VCaP (cell line): ENCODE data around the gene FN3K.
"Not testable (repeated sequence)": the region's sequence is repeated elsewhere in the genome, so short reads cannot be mapped to it uniquely, and the experiment has no call there.

Experiments
- H3K27ac ChIP-seq: fragments of 450-650 bp; 2 replicates; pipeline ENCODE4 v1.5.1; 2017
- TF ChIP-seq, protein P1 (sequence below): fragments of 450-650 bp; conservative IDR thresholded peaks from 2 replicates; pipeline ENCODE4 v1.5.1; 2017; ENCODE audit warnings: mild to moderate bottlenecking, moderate library complexity

FN3K gene

DNA sequence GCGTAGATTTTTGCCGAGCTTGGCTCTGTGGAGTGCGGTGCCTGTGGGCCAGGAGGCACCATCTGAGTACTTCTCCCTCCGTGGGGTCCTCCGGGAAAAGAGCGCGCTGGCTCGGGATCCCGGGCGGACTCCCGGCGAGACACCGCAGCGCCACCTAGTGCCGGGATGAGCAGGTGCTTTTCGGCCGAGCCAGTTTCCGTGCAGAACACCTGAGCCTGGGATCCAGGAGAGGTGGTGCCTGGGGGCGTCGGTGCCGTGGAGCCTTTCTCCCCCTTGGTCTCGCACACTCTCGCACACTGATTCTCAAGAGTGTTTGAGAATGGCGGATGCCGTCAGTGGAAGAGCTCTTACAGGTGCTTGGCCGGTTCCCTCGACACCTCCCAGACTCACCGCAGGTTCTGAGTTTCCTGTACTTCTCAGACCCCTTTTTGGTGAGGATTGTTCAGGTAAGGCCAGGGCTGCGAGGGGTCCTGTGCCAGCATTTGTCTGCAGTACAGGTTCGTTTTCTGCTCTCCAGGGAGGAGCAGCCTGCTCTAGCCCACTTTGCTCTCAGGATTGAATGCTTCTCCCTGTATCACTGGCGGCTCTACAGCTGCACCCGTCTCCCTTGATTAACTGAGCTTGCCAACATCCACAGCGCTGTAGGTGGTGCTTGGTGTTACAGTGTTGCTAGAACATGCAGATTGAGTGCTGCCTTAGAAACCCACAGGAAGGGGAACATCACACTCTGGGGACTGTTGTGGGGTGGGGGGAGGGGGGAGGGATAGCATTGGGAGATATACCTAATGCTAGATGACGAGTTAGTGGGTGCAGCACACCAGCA lies 39.8 kb downstream of the FN3K start:
- TF ChIP-seq, protein P1, sequence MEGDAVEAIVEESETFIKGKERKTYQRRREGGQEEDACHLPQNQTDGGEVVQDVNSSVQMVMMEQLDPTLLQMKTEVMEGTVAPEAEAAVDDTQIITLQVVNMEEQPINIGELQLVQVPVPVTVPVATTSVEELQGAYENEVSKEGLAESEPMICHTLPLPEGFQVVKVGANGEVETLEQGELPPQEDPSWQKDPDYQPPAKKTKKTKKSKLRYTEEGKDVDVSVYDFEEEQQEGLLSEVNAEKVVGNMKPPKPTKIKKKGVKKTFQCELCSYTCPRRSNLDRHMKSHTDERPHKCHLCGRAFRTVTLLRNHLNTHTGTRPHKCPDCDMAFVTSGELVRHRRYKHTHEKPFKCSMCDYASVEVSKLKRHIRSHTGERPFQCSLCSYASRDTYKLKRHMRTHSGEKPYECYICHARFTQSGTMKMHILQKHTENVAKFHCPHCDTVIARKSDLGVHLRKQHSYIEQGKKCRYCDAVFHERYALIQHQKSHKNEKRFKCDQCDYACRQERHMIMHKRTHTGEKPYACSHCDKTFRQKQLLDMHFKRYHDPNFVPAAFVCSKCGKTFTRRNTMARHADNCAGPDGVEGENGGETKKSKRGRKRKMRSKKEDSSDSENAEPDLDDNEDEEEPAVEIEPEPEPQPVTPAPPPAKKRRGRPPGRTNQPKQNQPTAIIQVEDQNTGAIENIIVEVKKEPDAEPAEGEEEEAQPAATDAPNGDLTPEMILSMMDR, result peak; percentile 98
- peak overlapping the region; percentile 22; the same call in 1 of the 2 replicates for H3K27ac ChIP-seq

DNA sequence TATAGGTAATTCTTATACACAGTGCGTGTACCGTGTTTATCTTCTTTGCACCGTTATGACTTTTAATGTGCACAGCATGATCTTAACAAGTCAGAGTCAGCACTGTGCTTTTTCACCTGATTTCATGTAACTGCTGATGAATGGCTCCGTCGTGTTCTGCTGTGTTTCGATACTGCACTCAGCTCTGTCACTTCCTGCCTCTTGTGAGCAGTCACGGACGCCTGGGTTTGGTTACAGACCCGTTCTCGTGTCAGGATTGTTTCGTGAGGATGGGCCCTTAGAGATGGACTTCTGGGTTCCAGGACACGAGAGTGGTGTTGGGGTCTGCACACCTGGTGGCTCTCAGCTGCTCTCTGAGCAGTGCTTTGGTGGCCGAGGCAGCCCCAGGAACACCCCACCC lies 41.0 kb downstream of the FN3K start:
- H3K27ac ChIP-seq, result no peak overlapping the region

DNA sequence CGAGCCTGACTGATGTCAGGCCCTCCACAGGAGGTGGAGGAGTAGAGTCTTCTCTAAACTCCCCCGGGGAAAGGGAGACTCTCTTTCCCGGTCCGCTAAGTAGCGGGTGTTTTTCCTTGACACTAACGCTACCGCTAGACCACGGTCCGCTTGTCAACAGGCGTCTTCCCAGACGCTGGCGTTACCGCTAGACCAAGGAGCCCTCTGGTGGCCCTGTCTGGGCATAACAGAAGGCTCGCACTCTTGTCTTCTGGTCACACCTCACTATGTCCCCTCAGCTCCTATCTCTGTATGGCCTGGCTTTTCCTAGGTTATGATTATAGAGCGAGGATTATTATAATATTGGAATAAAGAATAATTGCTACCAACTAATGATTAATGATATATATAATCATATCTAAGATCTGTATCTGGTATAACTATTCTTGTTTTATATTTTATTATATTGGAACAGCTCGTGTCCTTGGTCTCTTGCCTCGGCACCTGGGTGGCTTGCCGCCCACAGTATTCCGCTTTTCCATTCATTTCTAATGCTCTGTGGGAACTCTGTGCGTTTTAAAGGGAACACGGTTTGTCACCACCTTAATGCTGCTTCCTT lies 42.5 kb downstream of the FN3K start:
- H3K27ac ChIP-seq, result not testable (repeated sequence)
- TF ChIP-seq, protein P1, result peak; percentile 69

More for the DNA sequence above, 41.0 kb downstream of the FN3K start:
- TF ChIP-seq, protein P1, result no peak

DNA sequence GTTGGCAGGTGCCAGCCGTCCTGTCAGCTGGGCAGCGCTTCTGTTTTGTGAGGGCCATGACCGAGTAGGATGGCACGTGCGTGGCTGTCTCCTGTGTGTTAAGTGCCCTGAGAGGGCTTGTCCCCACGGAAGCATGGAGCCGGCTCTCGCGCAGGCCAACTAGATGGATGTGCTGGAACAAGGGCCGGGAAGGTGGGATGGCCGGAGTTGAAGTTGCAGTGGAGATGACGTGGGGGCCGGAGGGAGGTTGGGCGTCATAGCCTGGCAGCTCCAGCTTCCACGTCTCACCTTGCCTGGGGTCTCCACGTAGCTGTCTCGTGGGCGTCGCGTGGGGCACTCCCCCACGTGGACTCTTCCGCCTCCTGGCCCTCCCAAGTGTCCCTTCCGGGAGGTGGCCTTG lies 44.1 kb downstream of the FN3K start:
- TF ChIP-seq, protein P1, result no peak

DNA sequence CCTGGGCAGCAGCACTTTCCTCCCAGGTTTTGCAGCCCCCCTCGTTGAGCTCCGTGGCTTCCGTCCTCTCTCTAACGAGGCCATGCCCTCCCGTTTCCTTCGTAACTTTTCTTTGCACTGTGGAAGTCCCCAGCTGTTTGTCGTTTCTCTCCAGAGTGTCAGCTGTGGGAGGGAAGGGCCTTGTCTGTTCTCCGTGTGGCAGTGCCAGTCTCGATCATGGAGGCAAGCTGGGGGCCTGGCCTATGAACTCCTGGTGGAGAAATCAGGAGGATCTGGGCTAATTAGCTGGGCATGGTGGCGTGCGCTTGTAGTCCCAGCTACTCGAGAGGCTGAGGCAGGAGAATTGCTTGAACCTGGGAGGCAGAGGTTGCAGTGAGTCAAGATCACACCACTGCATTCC lies 44.8 kb downstream of the FN3K start:
- H3K27ac ChIP-seq, result no peak overlapping the region
- TF ChIP-seq, protein P1, result no peak

More for the DNA sequence above, 44.1 kb downstream of the FN3K start:
- H3K27ac ChIP-seq, result no peak overlapping the region

DNA sequence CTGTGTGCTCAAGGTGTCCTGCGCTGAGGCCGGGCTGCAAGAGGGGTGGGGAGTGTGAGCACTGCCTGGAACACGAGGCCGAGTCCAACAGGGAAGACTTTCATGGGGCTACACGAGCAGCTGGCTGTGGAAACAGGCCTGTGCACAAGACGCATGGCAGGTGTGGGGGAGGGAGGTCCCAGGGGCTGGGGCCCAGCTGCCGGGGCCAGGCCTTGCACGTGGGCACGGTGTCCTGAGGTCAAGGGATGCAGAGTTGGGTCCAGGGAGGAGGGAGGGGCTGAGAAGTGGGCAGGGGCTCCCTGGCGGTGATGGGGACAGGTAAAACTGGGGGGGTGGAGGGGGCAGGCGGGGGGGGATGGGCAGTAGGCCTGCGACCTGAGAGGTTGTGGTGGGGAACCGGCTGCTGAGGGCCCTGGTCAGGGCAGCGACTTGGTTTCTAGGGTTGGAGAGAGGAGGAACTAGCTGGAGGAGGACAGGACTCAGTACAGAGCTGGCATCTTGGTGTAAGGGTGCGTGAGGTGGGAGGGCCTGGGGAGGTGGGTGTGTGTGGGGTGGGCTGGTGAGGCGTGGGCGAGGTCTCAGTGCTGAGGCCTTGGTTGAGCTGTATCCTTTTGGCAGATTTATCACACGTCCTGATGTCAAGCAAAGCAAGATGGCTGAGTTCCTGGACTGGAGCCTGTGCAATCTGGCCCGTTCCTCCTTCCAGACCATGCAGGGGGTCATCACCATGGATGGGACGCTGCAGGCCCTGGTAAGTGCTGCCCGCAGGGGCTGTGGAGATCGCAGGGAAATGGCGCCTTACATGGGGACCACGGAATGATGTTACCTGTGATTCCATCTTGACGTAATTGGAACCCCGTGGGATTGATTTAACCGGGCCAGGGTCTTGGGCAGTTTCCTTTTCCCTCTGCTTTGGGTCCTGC lies 45.8 kb downstream of the FN3K start:
- H3K27ac ChIP-seq, result peak overlapping the region; percentile 79
- TF ChIP-seq, protein P1, result no peak

DNA sequence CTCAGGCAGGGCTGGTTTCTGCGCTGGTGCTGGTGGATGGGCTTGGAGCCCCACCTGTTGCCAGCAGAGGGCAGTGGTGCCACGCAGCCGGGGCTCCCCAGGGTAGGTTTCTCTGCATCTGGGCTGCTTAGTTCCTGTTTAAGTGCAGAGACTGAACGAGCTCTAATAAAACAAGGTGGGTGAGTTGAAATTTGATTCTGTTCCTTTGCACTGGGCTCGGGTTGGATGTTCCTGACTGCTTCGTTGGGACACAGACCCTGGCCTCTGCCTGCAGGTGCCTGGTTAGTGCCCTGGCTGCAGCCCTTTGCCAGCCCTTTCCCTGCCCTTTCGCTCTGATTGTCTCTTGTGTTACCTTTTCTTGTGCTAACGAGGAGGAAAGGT lies 46.5 kb downstream of the FN3K start:
- H3K27ac ChIP-seq, result peak overlapping the region; percentile 79
- TF ChIP-seq, protein P1, result peak; percentile 99
